ENCODE results near the gene ATG2A. TPM values are rescaled to one million over a fixed set of nuclear protein-coding genes. Genes with fewer than 3 reads are reported as not detected.
A peak's percentile ranks its signal among the peaks of the same experiment; 100 is the strongest.

ATG2A gene
- total RNA-seq, 4 donors from 2014 or later = 20.3 to 34.8 (median 22.2) TPM

GRCh38 chr11:64859542-64860414, 57.2 kb downstream of the ATG2A start:
- no peak for ATAC-seq (ENCODE audit: low FRiP score)
- no peak for TF ChIP-seq CTCF (IDR thresholded peaks at IDR 0.05)
- DNase-seq (ENCODE audit: low spot score) = no peak

GRCh38 chr11:64858467-64859263, 58.3 kb downstream of the ATG2A start:
- no peak for TF ChIP-seq CTCF (IDR thresholded peaks at IDR 0.05)
- no peak for DNase-seq (ENCODE audit: low spot score)
- ATAC-seq (ENCODE audit: low FRiP score) = no peak

GRCh38 chr11:64857485-64857884, 59.5 kb downstream of the ATG2A start:
- TF ChIP-seq CTCF (IDR thresholded peaks at IDR 0.05) = no peak
- ATAC-seq (ENCODE audit: low FRiP score) (no peak), DNase-seq (ENCODE audit: low spot score) (no peak)

GRCh38 chr11:64856382-64857227, 60.4 kb downstream of the ATG2A start:
- TF ChIP-seq CTCF (IDR thresholded peaks at IDR 0.05) = no peak
- peak; percentile 68 for DNase-seq (ENCODE audit: low spot score)
- peak; percentile 65 for ATAC-seq (ENCODE audit: low FRiP score)

- DNase-seq (ENCODE audit: low spot score) (no peak), ATAC-seq (ENCODE audit: low FRiP score) (no peak)
- no peak for TF ChIP-seq CTCF (IDR thresholded peaks at IDR 0.05)
These were observed 61.3 kb downstream of the ATG2A start for GRCh38 chr11:64855596-64856304.

Measured in omental fat pad (tissue), 4 donors.